Panc1 (cell line): ENCODE data around the gene ATP10A. TPM values are rescaled to one million over a fixed set of nuclear protein-coding genes. Genes with fewer than 3 reads are reported as not detected.

ENCODE experiments used
- ATAC-seq: fragments of 200-7000 bp; cut with Tn5 transposase; 2 replicates; pipeline ENCODE4 v1.9.1; 2020; ENCODE audit warnings: mild to moderate bottlenecking, moderate library complexity
- BruUV-seq: library from RNA; stranded (reverse); fragments of 400-500 nt; replicated peaks from 2 replicates; lab custom pipeline; 2021; lab: Mats Ljungman, UMichigan
- CTCF ChIA-PET: fragments of 300-600 bp; sonication (Branson Sonifier 250); formaldehyde crosslinking; loops from one replicate; lab custom pipeline; 2022; ENCODE audit warnings: antibody characterized with exemption; lab: Charles Lee
- POLR2A ChIA-PET: fragments of 300-600 bp; sonication (Branson Sonifier 250); formaldehyde crosslinking; loops from one replicate; lab custom pipeline; 2022; ENCODE audit warnings: antibody characterized with exemption; lab: Charles Lee
- DNase-seq: peaks from one replicate; pipeline ENCODE4 v3.0.0-alpha.2; 2010; ENCODE audit warnings: low read depth, low spot score
- H3K27ac ChIP-seq: 2 replicates; pipeline ENCODE4 v1.5.1; 2011; ENCODE audit warnings: mild to moderate bottlenecking, low read length, inconsistent platforms
- H3K27me3 ChIP-seq: fragments of 200-500 bp; sonication (Bioruptor generic); 2 replicates; pipeline ENCODE4 v1.6.0; 2014; ENCODE audit warnings: low read length, inconsistent platforms; ENCODE audit not compliant: control insufficient read depth, insufficient read depth
- H3K36me3 ChIP-seq: fragments of 200-500 bp; sonication (Bioruptor generic); 2 replicates; pipeline ENCODE4 v1.5.1; 2014; ENCODE audit warnings: inconsistent platforms, mild to moderate bottlenecking, low read length, moderate library complexity; ENCODE audit not compliant: control insufficient read depth, insufficient read depth
- H3K4me1 ChIP-seq: 2 replicates; pipeline ENCODE4 v1.5.1; 2011; ENCODE audit warnings: inconsistent platforms, mild to moderate bottlenecking, low read length, moderate library complexity; ENCODE audit not compliant: control insufficient read depth, insufficient read depth
- H3K4me3 ChIP-seq, 2 experiments: 2 replicates each; pipeline ENCODE4 v1.5.1; 2011 to 2012; ENCODE audit warnings: low read depth in 2 of 2, low read length in 2 of 2, mild to moderate bottlenecking in 2 of 2, inconsistent platforms in 1 of 2, moderate library complexity in 1 of 2
- H3K9me3 ChIP-seq: fragments of 200-500 bp; sonication (Bioruptor generic); 2 replicates; pipeline ENCODE4 v1.5.1; 2014; ENCODE audit warnings: low read depth, mild to moderate bottlenecking, inconsistent platforms, low read length, moderate library complexity; ENCODE audit not compliant: control insufficient read depth, insufficient read depth
- POLR2AphosphoS5 ChIP-seq: IDR thresholded peaks from 2 replicates; pipeline ENCODE4 v1.6.1; 2012; ENCODE audit warnings: mild to moderate bottlenecking, low read depth, low read length, moderate library complexity
- REST ChIP-seq, 2 experiments: IDR thresholded peaks; 2 replicates each; pipeline ENCODE4 v1.6.1; 2011 to 2012; ENCODE audit warnings: low read depth in 2 of 2, control low read depth in 1 of 2, low read length in 1 of 2, mild to moderate bottlenecking in 1 of 2, moderate library complexity in 1 of 2; ENCODE audit not compliant: insufficient read depth in 1 of 2
- SIN3A ChIP-seq: IDR thresholded peaks from 2 replicates; pipeline ENCODE4 v1.6.1; 2012; ENCODE audit warnings: low read depth, mild to moderate bottlenecking, low read length, moderate library complexity, borderline replicate concordance; ENCODE audit not compliant: insufficient read depth
- TCF7L2 ChIP-seq: IDR thresholded peaks from 2 replicates; pipeline ENCODE4 v1.6.1; 2011; ENCODE audit warnings: mild to moderate bottlenecking, low read depth, low read length, inconsistent platforms
- in situ Hi-C: cut with HindIII; loops from 2 replicates; pipeline ENCODE4 v1.10.0; 2016; ENCODE audit warnings: low sequenced_read_pairs, low pct_unique_long_range_greater_than_20kb
- intact Hi-C: fragments of 100-400 bp; cut with micrococcal nuclease; formaldehyde crosslinking; loops from one replicate; pipeline ENCODE4 v1.10.0; 2022; ENCODE audit not compliant: unreplicated experiment
- total RNA-seq: library from RNA; stranded (reverse); gene quantifications from one replicate; pipeline ENCODE4 v1.2.1, GENCODE V29; 2021; ENCODE audit not compliant: unreplicated experiment
- TF ChIP-seq, protein P1 (sequence below): fragments of 450-650 bp; IDR thresholded peaks from 2 replicates; pipeline ENCODE4 v1.5.1; 2017; ENCODE audit warnings: mild to moderate bottlenecking

ATP10A gene
- total RNA-seq, 1 experiment from 2014 or later = 0.31 TPM

DNA sequence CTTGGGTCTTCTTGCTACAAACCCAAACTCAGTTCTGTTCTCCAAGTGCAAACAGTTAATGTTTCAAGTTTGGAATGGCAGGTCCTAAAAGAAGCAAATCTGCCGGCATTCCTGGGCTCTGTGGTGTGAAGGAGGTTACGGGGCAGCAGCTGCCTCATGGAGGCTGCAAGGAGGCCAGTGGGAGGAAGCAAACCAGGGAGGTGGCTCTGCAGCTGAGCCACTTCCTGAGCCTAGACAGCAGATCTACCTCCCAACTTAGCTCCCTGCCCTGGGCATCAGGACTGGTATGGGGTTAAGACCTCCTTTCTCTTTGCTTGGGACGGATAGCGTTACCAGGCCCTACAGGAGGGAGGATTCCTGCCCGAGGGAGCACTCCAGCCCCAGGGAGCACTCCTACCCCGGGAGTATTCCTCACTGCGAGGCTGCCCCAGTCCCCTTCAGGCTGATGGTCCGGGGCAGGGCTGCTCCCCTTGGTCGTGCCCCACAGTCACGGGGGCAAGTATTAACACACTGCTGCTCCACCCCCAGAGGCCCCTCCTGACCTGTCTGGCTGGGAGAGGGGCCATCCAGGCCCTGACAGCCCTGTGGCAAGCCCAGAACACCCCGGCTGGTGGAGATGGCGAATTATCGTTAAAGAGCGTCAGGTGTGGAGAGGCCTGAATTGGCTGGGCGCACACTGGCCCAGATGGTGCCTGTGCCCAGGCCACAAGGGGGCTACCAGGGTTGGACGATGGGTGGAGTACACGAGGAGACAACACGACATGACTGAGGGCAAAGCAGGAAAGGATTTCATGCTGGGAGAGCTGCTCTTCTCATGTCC, 129.9 kb downstream of the ATP10A start:
- H3K4me3 ChIP-seq = no peak overlapping the region
- no TSS peak for BruUV-seq
- in situ Hi-C loops (no loop called here), intact Hi-C loops (no loop called here)
- CTCF ChIA-PET = no interaction called here
- POLR2A ChIA-PET = no interaction called here
- H3K4me1 ChIP-seq = no peaks in the 10 kb centered on the region
- no peak for DNase-seq
- H3K9me3 ChIP-seq = no peaks in the 10 kb centered on the region
- TF ChIP-seq POLR2AphosphoS5 (no peak), REST (IDR thresholded peaks at IDR 0.05; ENCODE audit: insufficient read depth in 1 of 2, low read depth in 2 of 2, low read length in 1 of 2) (no peak), SIN3A (no peak), TCF7L2 (no peak)
- TF ChIP-seq, protein P1, sequence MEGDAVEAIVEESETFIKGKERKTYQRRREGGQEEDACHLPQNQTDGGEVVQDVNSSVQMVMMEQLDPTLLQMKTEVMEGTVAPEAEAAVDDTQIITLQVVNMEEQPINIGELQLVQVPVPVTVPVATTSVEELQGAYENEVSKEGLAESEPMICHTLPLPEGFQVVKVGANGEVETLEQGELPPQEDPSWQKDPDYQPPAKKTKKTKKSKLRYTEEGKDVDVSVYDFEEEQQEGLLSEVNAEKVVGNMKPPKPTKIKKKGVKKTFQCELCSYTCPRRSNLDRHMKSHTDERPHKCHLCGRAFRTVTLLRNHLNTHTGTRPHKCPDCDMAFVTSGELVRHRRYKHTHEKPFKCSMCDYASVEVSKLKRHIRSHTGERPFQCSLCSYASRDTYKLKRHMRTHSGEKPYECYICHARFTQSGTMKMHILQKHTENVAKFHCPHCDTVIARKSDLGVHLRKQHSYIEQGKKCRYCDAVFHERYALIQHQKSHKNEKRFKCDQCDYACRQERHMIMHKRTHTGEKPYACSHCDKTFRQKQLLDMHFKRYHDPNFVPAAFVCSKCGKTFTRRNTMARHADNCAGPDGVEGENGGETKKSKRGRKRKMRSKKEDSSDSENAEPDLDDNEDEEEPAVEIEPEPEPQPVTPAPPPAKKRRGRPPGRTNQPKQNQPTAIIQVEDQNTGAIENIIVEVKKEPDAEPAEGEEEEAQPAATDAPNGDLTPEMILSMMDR = no peak
- ATAC-seq = no peak
- H3K27me3 ChIP-seq = no peaks in the 10 kb centered on the region
- no peaks in the 10 kb centered on the region for H3K36me3 ChIP-seq
- no peak overlapping the region for H3K27ac ChIP-seq

GRCh38 chr15:25732191-25732590, 130.9 kb downstream of the ATP10A start:
- DNase-seq (no peak), ATAC-seq (no peak)
- ChIA-PET CTCF (no interaction called here), POLR2A (no interaction called here)
- H3K27me3 ChIP-seq = no peaks in the 10 kb centered on the region
- TF ChIP-seq REST (IDR thresholded peaks at IDR 0.05; ENCODE audit: insufficient read depth in 1 of 2, low read depth in 2 of 2, low read length in 1 of 2) (no peak), SIN3A (no peak), POLR2AphosphoS5 (no peak), TCF7L2 (no peak)
- TF ChIP-seq, protein P1 = no peak
- in situ Hi-C loops (no loop called here), intact Hi-C loops (no loop called here)
- H3K4me3 ChIP-seq = no peak overlapping the region
- H3K36me3 ChIP-seq = no peaks in the 10 kb centered on the region
- no peaks in the 10 kb centered on the region for H3K9me3 ChIP-seq
- no peak overlapping the region for H3K27ac ChIP-seq
- no peaks in the 10 kb centered on the region for H3K4me1 ChIP-seq
- no TSS peak for BruUV-seq
